NCI-H345 treated with DMSO at 0.1 percent for 48 hours (cell line): Measurements from ENCODE around the gene OTOGL.
"Not testable (repeated sequence)": the region's sequence is repeated elsewhere in the genome, so short reads cannot be mapped to it uniquely, and the experiment has no call there.

Source experiments
- DNase-seq: peaks from one replicate; lab custom pipeline; 2025; ENCODE audit not compliant: unreplicated experiment; lab: John Stamatoyannopoulos, UW

The OTOGL gene

GRCh38 chr12:80099259-80099658 is at the start of gene OTOGL:
Gene OTOGL, plus strand, starts transcription at chr12:80099537. Its CDS starts 109,895 bp downstream, at chr12:80209432.
- no peak for DNase-seq

- DNase-seq, result no peak
These were observed 49.1 kb upstream of the OTOGL start for GRCh38 chr12:80050236-80050635.

GRCh38 chr12:80053051-80053790 is 46.1 kb upstream of the OTOGL start:
- no peak for DNase-seq

GRCh38 chr12:80056232-80056631 is 43.1 kb upstream of the OTOGL start:
- DNase-seq, result no peak

- DNase-seq, result no peak
These were observed 42.5 kb upstream of the OTOGL start for GRCh38 chr12:80056845-80057244.

- DNase-seq, result no peak
These were observed 40.8 kb upstream of the OTOGL start for GRCh38 chr12:80058586-80058985.

GRCh38 chr12:80059102-80059501 is 40.2 kb upstream of the OTOGL start:
- DNase-seq, result no peak

GRCh38 chr12:80059875-80060274 is 39.5 kb upstream of the OTOGL start:
- no peak for DNase-seq

- DNase-seq, result no peak
These were observed 35.1 kb upstream of the OTOGL start for GRCh38 chr12:80064269-80064668.

GRCh38 chr12:80064951-80065350 is 34.4 kb upstream of the OTOGL start:
- DNase-seq, result no peak

- DNase-seq, result no peak
These were observed 31.2 kb upstream of the OTOGL start for GRCh38 chr12:80068173-80068572.

GRCh38 chr12:80083892-80084614 is 15.3 kb upstream of the OTOGL start:
- not testable (repeated sequence) for DNase-seq

- no peak for DNase-seq
These were observed 13.3 kb upstream of the OTOGL start for GRCh38 chr12:80086025-80086424.

GRCh38 chr12:80087486-80088213 is 11.7 kb upstream of the OTOGL start:
- DNase-seq, result no peak

GRCh38 chr12:80100591-80100990 is 1.3 kb downstream of the OTOGL start:
- DNase-seq, result no peak

GRCh38 chr12:80101126-80101525 is 1.8 kb downstream of the OTOGL start:
- peak; percentile 54 for DNase-seq

- no peak for DNase-seq
These were observed 7.9 kb downstream of the OTOGL start for GRCh38 chr12:80107221-80107620.

- DNase-seq, result no peak
These were observed 17.4 kb downstream of the OTOGL start for GRCh38 chr12:80116735-80117134.

GRCh38 chr12:80118565-80119324 is 19.4 kb downstream of the OTOGL start:
- DNase-seq, result no peak

GRCh38 chr12:80120994-80121393 is 21.7 kb downstream of the OTOGL start:
- DNase-seq, result no peak

- no peak for DNase-seq
These were observed 22.3 kb downstream of the OTOGL start for GRCh38 chr12:80121661-80122060.
